ENCODE measurements around the gene ZNRD2.

ZNRD2 gene

DNA sequence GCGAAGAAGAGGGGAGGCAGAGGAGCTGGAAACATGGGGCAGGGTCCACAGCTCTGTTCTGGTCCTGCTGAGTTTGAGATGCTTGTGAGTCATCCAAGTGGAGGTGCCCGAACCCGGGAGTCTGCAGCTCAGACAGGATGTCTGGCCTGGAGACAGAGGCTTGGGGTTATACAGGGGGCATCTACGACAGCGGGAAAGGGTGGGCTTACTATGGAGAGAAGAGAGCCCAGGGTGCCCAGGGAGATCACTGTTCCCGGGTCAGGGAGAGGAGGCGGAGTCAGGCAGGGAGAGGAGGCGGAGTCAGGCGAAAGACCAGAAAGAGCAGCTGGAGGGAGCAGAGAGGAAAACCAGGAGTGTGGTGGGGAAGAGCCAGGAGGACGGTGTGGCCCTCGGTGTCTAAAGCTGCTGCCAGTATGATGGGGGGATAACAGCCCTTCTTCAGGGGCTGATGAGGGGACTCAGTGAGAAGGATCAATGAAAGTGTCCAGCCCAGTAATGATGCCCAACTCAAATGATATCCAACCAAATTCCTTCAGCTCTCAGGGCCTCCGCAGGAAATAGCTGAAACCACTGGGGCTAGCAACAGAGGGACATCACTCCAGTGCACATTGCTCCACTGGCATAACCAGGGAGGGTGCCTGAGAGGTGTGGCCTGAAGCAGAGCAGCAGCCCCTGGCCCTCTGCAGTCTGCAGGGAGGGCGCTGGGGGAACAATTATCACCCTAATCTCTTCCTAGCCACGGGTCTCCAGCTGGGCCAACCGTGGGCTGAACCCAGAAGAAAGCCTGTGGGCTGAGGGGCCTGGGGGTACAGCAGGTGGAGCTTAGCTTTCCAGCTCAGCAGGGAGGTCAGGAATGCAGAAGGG, 9.5 kb upstream of the ZNRD2 start:
- TF ChIP-seq ZBTB7A (IDR thresholded peaks at IDR 0.05; ENCODE audit: low read depth): 0 out of 2 replicates have a peak, but pooled peaks have one; percentile 34
- TF ChIP-seq TAF1 (IDR thresholded peaks at IDR 0.05; ENCODE audit: low read depth): no peak

GRCh38 chr11:65562020-65562419, 8.3 kb upstream of the ZNRD2 start:
- TF ChIP-seq ZBTB7A (IDR thresholded peaks at IDR 0.05; ENCODE audit: low read depth) (no peak), EP300 (IDR thresholded peaks at IDR 0.05; ENCODE audit: borderline replicate concordance) (no peak), CEBPB (IDR thresholded peaks at IDR 0.05) (no peak), TCF12 (IDR thresholded peaks at IDR 0.05; ENCODE audit: low read depth) (no peak), YY1 (IDR thresholded peaks at IDR 0.05; ENCODE audit: low read depth) (no peak), FOXM1 (IDR thresholded peaks at IDR 0.05; ENCODE audit: borderline replicate concordance, low read depth) (no peak), MAX (IDR thresholded peaks at IDR 0.05) (no peak), RAD21 (IDR thresholded peaks at IDR 0.05; ENCODE audit: low read depth) (no peak), EGR1 (IDR thresholded peaks at IDR 0.05) (no peak), REST (IDR thresholded peaks at IDR 0.05; ENCODE audit: low read depth) (no peak), USF1 (IDR thresholded peaks at IDR 0.05) (no peak), CREB1 (IDR thresholded peaks at IDR 0.05; ENCODE audit: low read depth) (no peak), NFIC (IDR thresholded peaks at IDR 0.05) (no peak), TEAD4 (IDR thresholded peaks at IDR 0.05) (no peak), TAF1 (IDR thresholded peaks at IDR 0.05; ENCODE audit: low read depth) (no peak)

DNA sequence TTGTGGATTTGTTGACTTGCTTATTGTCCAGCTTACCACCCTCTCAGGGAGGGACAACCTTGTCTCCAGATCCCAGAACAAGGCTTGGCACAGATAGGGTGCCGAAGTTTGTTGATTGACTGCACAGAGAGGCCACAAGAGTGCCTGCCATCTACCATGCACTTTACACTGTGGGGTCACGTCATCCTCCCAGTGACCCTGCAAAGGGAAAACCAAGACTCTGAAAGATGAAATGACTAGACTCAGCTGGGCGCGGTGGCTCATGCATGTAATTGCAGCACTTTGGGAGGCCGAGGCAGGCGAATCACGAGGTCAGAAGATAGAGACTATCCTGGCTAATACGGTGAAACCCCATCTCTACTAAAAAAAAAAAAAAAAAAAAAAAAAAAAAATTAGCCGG, 7.5 kb upstream of the ZNRD2 start:
- no peak for TF ChIP-seq TCF12 (IDR thresholded peaks at IDR 0.05; ENCODE audit: low read depth)
- no peak for TF ChIP-seq USF1 (IDR thresholded peaks at IDR 0.05)
- TF ChIP-seq MAX (IDR thresholded peaks at IDR 0.05): no peak
- no peak for TF ChIP-seq YY1 (IDR thresholded peaks at IDR 0.05; ENCODE audit: low read depth)
- TF ChIP-seq EGR1 (IDR thresholded peaks at IDR 0.05): no peak
- no peak for TF ChIP-seq CREB1 (IDR thresholded peaks at IDR 0.05; ENCODE audit: low read depth)
- TF ChIP-seq EP300 (IDR thresholded peaks at IDR 0.05; ENCODE audit: borderline replicate concordance): no peak

DNA sequence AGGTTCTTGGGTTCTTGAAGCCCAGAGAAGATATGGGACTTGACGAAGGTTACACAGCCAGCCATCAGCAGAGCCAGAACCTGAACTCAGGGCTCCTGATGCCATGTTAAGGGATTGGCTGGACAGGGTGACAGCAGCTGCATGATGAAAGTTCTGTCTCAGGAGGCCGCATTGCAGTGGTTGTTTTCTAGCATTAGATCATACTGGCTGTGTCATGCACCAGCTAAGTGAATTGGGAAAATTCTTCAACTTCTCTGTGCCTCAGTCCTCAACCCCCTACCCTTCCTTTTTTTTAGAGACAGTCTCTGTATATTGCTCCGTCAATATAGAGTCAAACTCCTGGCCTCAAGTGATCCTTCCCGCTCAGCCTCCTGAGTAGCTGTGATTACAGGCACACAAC, 6.7 kb upstream of the ZNRD2 start:
- TF ChIP-seq ZBTB7A (IDR thresholded peaks at IDR 0.05; ENCODE audit: low read depth) (no peak), RAD21 (IDR thresholded peaks at IDR 0.05; ENCODE audit: low read depth) (no peak)

- TF ChIP-seq ZBTB7A (IDR thresholded peaks at IDR 0.05; ENCODE audit: low read depth) (no peak), REST (IDR thresholded peaks at IDR 0.05; ENCODE audit: low read depth) (no peak), YY1 (IDR thresholded peaks at IDR 0.05; ENCODE audit: low read depth) (no peak), RAD21 (IDR thresholded peaks at IDR 0.05; ENCODE audit: low read depth) (no peak), USF1 (IDR thresholded peaks at IDR 0.05) (no peak), EGR1 (IDR thresholded peaks at IDR 0.05) (no peak)
Observed at GRCh38 chr11:65565624-65566453, 4.4 kb upstream of the ZNRD2 start.
